Activated naive CD4-positive, alpha-beta T cell treated with anti-CD3 and anti-CD28 coated beads, Interleukin-2, amount 50 U/mL, for 72 hours (primary cell): Measurements from ENCODE around the gene MXRA5. TPM values are rescaled to one million over a fixed set of nuclear protein-coding genes. Genes with fewer than 3 reads are reported as not detected.
"Not testable (repeated sequence)": the region's sequence is repeated elsewhere in the genome, so short reads cannot be mapped to it uniquely, and the experiment has no call there.

ENCODE experiments used
- ATAC-seq, 2 donors: fragments of 150-1000 bp; cut with Tn5 transposase; 2 replicates each; pipeline ENCODE4 v1.10.0; 2021; ENCODE audit warnings: mild to moderate bottlenecking in 2 of 2, moderate library complexity in 2 of 2
- DNase-seq, 2 donors: peaks; one replicate each; pipeline ENCODE4 v3.0.0; 2021 to 2022; ENCODE audit warnings: low spot score in 2 of 2
- H3K27ac Mint-ChIP-seq, 2 donors: one replicate each; pipeline ENCODE4 v1.8.0; 2022; ENCODE audit warnings: mild to moderate bottlenecking in 2 of 2, mixed read lengths in 2 of 2
- H3K36me3 Mint-ChIP-seq, 2 donors: one replicate each; pipeline ENCODE4 v1.8.0; 2022; ENCODE audit warnings: mixed read lengths in 2 of 2
- H3K9me3 Mint-ChIP-seq, 2 donors: one replicate each; pipeline ENCODE4 v1.8.0; 2022; ENCODE audit warnings: mixed read lengths in 2 of 2
- total RNA-seq, 2 donors: library from RNA; stranded (reverse); gene quantifications; one replicate each; pipeline ENCODE4 v1.2.3, GENCODE V29; 2022

The MXRA5 gene
- total RNA-seq, 2 donors from 2014 or later: not detected

- not testable (repeated sequence) for H3K9me3 Mint-ChIP-seq, H3K27ac Mint-ChIP-seq, DNase-seq, ATAC-seq, H3K36me3 Mint-ChIP-seq
These were observed 6.3 kb upstream of the MXRA5 start for GRCh38 chrX:3352741-3353140.

- Mint-ChIP-seq H3K27ac (no peak overlapping the region), H3K36me3 (peaks cover 0 to 5% of the 10 kb centered on the region in 2 donors)
These were observed 4.8 kb upstream of the MXRA5 start for GRCh38 chrX:3351276-3351675.

GRCh38 chrX:3348191-3348590 lies 1.7 kb upstream of the MXRA5 start:
- DNase-seq (no peak), ATAC-seq (no peak)
- Mint-ChIP-seq H3K9me3 (peaks cover 5 to 6% of the 10 kb centered on the region in 2 donors), H3K36me3 (peaks cover 0 to 5% of the 10 kb centered on the region in 2 donors), H3K27ac (no peak overlapping the region)

More at GRCh38 chrX:3351276-3351675, 4.8 kb upstream of the MXRA5 start:
- ATAC-seq (no peak), DNase-seq (no peak)
- peaks cover 5 to 6% of the 10 kb centered on the region in 2 donors for H3K9me3 Mint-ChIP-seq

GRCh38 chrX:3345281-3346191 lies 916 bp downstream of the MXRA5 start:
- Mint-ChIP-seq H3K27ac (no peak overlapping the region), H3K9me3 (peaks cover 5 to 6% of the 10 kb centered on the region in 2 donors), H3K36me3 (peaks cover 0 to 5% of the 10 kb centered on the region in 2 donors)
- no peak for ATAC-seq
- DNase-seq: no peak

- ATAC-seq, H3K27ac Mint-ChIP-seq, DNase-seq, H3K9me3 Mint-ChIP-seq, H3K36me3 Mint-ChIP-seq: not testable (repeated sequence)
These were observed 2.9 kb downstream of the MXRA5 start for GRCh38 chrX:3343569-3343968.

- Mint-ChIP-seq H3K36me3 (no peaks in the 10 kb centered on the region), H3K27ac (no peak overlapping the region), H3K9me3 (no peaks in the 10 kb centered on the region)
- DNase-seq (no peak), ATAC-seq (no peak)
These were observed 6.4 kb downstream of the MXRA5 start for GRCh38 chrX:3340016-3340415.

GRCh38 chrX:3326681-3327080 lies 19.8 kb downstream of the MXRA5 start:
- H3K9me3 Mint-ChIP-seq: no peaks in the 10 kb centered on the region
- no peak overlapping the region for H3K27ac Mint-ChIP-seq
- no peaks in the 10 kb centered on the region for H3K36me3 Mint-ChIP-seq
- DNase-seq (no peak), ATAC-seq (no peak)

- no peak for ATAC-seq
- no peak for DNase-seq
- Mint-ChIP-seq H3K9me3 (no peaks in the 10 kb centered on the region), H3K36me3 (no peaks in the 10 kb centered on the region), H3K27ac (no peak overlapping the region)
These were observed 25.9 kb downstream of the MXRA5 start for GRCh38 chrX:3320471-3321046.

GRCh38 chrX:3317191-3317718 lies 29.2 kb downstream of the MXRA5 start:
- DNase-seq: no peak
- no peak overlapping the region for H3K27ac Mint-ChIP-seq
- peaks cover 3 to 10% of the 10 kb centered on the region in 2 donors for H3K9me3 Mint-ChIP-seq
- ATAC-seq: no peak
- H3K36me3 Mint-ChIP-seq: no peaks in the 10 kb centered on the region

GRCh38 chrX:3312109-3312508 lies 34.3 kb downstream of the MXRA5 start:
- peaks cover 3 to 14% of the 10 kb centered on the region in 2 donors for H3K9me3 Mint-ChIP-seq
- DNase-seq: no peak
- ATAC-seq: no peak
- H3K36me3 Mint-ChIP-seq: no peaks in the 10 kb centered on the region
- no peak overlapping the region for H3K27ac Mint-ChIP-seq

GRCh38 chrX:3307881-3308280 lies 38.6 kb downstream of the MXRA5 start:
- DNase-seq: no peak
- no peaks in the 10 kb centered on the region for H3K36me3 Mint-ChIP-seq
- H3K9me3 Mint-ChIP-seq: peaks cover 0 to 6% of the 10 kb centered on the region in 2 donors
- no peak for ATAC-seq
- no peak overlapping the region for H3K27ac Mint-ChIP-seq

- DNase-seq (no peak), ATAC-seq (no peak)
- Mint-ChIP-seq H3K9me3 (no peaks in the 10 kb centered on the region), H3K36me3 (no peaks in the 10 kb centered on the region), H3K27ac (no peak overlapping the region)
These were observed 46.8 kb downstream of the MXRA5 start for GRCh38 chrX:3299636-3300035.

GRCh38 chrX:3295731-3296130 lies 50.7 kb downstream of the MXRA5 start:
- H3K9me3 Mint-ChIP-seq: no peaks in the 10 kb centered on the region
- no peaks in the 10 kb centered on the region for H3K36me3 Mint-ChIP-seq
- no peak for DNase-seq
- H3K27ac Mint-ChIP-seq: no peak overlapping the region
- ATAC-seq: no peak

GRCh38 chrX:3293251-3293650 lies 53.2 kb downstream of the MXRA5 start:
- no peaks in the 10 kb centered on the region for H3K36me3 Mint-ChIP-seq
- no peaks in the 10 kb centered on the region for H3K9me3 Mint-ChIP-seq
- no peak overlapping the region for H3K27ac Mint-ChIP-seq
- no peak for ATAC-seq
- DNase-seq: no peak

GRCh38 chrX:3290561-3290960 lies 55.9 kb downstream of the MXRA5 start:
- H3K9me3 Mint-ChIP-seq: no peaks in the 10 kb centered on the region
- no peak overlapping the region for H3K27ac Mint-ChIP-seq
- ATAC-seq (no peak), DNase-seq (no peak)
- H3K36me3 Mint-ChIP-seq: no peaks in the 10 kb centered on the region

- Mint-ChIP-seq H3K9me3 (no peaks in the 10 kb centered on the region), H3K27ac (no peak overlapping the region), H3K36me3 (no peaks in the 10 kb centered on the region)
- DNase-seq: no peak
- ATAC-seq: no peak
These were observed 60.1 kb downstream of the MXRA5 start for GRCh38 chrX:3286196-3286945.

GRCh38 chrX:3280706-3281105 lies 65.7 kb downstream of the MXRA5 start:
- Mint-ChIP-seq H3K9me3 (peaks cover 5 to 6% of the 10 kb centered on the region in 2 donors), H3K36me3 (no peaks in the 10 kb centered on the region), H3K27ac (no peak overlapping the region)
- DNase-seq (no peak), ATAC-seq (no peak)
